Stimulated activated CD4-positive, alpha-beta T cell treated with anti-CD3 and anti-CD28 coated beads, TNF-alpha, amount 100 ng/mL, for 1 hour (primary cell): ENCODE data around the gene ZDHHC20.

Experiments used
- DNase-seq, 3 donors: peaks; one replicate each; pipeline ENCODE4 v3.0.0-alpha.2; 2020; ENCODE audit warnings: low read depth in 3 of 3, low spot score in 1 of 3

Gene ZDHHC20

DNA sequence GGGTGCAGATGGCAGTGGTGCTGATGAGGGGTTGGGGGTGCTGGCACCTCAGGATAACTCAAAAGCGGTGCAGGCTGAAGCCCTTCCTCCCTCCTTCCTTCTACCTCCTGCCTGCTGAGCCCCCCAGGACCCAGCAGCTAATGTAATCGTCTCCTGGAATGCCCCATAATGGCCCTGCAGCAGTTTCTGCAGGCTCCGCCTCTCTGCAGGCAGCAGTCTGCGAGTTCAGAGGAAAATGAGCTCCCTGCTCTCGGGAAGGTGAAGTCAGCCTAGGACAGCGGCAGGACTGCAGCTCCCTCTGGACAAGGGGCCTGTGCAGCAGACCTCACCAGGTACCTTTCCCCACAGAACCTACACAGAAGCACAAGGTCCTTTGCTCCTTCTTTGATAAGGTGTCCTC, 130.9 kb downstream of the ZDHHC20 start:
- DNase-seq: no peak

DNA sequence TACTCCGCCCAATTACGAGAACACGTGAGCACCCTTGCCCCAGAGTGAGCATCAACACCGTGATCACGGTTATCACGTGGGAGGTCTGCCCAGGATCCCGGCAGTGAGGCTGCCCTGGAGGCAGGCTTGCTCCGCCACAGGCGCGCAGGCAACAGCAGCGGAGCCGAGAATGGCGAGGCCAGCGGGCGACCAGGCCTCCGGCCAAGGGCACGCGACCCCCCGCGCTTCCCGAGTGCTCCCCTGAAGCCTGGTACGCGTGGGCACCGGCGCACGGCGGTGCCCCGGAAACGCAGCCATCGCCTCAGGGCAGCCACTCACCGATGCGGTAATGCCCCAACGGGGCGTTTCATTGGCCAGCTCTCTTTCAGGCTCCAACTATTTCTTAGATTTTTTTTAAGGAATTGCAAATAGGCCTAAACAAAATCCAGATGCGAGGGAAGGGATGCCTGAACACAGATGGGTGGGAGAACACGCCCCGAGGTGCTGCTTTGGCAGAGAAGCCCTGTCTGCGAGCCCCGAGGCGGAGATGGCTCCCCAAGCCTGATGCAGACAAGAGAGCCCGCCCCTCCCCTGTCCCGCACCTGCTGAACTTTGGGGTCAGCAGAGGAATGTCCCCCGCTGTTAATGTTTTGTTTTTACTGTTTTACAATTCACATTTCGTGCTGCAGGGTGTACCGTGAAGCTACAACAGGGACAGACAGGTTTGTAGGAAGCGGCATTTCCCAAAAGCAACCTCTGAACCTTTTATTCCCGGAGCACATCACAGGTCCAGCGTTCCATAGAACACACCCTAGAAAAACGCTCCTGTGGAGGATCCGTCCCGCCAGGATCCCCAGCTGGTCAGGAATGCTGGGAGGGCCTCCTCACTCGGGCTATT, 132.7 kb downstream of the ZDHHC20 start:
- no peak for DNase-seq

- no peak for DNase-seq
These were observed 134.3 kb downstream of the ZDHHC20 start for GRCh38 chr13:21324803-21325202.

DNA sequence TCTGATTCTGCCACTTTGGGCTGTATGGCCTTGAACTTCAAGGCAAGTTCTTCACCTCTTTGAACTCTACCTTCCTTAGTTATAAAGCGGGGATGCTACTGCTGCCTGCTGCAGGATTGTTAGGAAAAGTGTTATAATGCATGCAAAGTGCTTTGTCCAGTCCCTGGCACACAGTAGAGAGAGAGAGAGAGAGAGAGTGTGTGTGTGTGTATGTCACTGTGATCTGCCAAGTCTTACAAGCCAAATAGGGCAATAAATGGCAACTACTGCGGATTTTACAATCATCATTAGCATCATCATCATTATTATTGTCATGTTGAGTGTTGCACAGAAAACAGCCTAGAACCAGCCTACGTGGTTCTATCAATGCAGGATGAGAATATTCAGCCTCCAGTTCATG, 136.1 kb downstream of the ZDHHC20 start:
- DNase-seq: no peak
